PC-3 (cell line): ENCODE measurements around the gene MAML3. TPM values are rescaled to one million over a fixed set of nuclear protein-coding genes. Genes with fewer than 3 reads are reported as not detected.

Source experiments
- ATAC-seq: fragments of 200-7000 bp; cut with Tn5 transposase; 2 replicates; pipeline ENCODE4 v1.9.1; 2020; ENCODE audit warnings: mild to moderate bottlenecking, moderate library complexity
- BruUV-seq: library from RNA; stranded (reverse); fragments of 400-500 nt; replicated peaks from 2 replicates; lab custom pipeline; 2021; lab: Mats Ljungman, UMichigan
- CTCF ChIA-PET: fragments of 300-600 bp; sonication (Branson Sonifier 250); formaldehyde crosslinking; loops from one replicate; lab custom pipeline; 2022; ENCODE audit warnings: antibody characterized with exemption; lab: Charles Lee
- POLR2A ChIA-PET: fragments of 300-600 bp; sonication (Branson Sonifier 250); formaldehyde crosslinking; loops from one replicate; lab custom pipeline; 2022; ENCODE audit warnings: antibody characterized with exemption; ENCODE audit not compliant: unreplicated experiment; lab: Charles Lee
- DNase-seq: peaks from one replicate; pipeline ENCODE4 v3.0.0-alpha.2; 2015
- H2AFZ ChIP-seq: fragments of 300-600 bp; sonication (generic); 2 replicates; pipeline ENCODE4 v1.6.0; 2016; ENCODE audit warnings: antibody characterized with exemption, low read length
- H3F3A ChIP-seq: fragments of 300-600 bp; sonication (generic); one replicate; pipeline ENCODE4 v1.6.0; 2017; ENCODE audit warnings: antibody characterized with exemption, low read length, control low read depth, mild to moderate bottlenecking; ENCODE audit not compliant: unreplicated experiment
- H3K27ac ChIP-seq: fragments of 300-600 bp; sonication (generic); 2 replicates; pipeline ENCODE4 v1.5.1; 2016; ENCODE audit warnings: mild to moderate bottlenecking, low read length
- H3K27me3 ChIP-seq: fragments of 300-600 bp; sonication (generic); 2 replicates; pipeline ENCODE4 v1.6.1; 2016; ENCODE audit warnings: low read length, mixed read lengths
- H3K36me3 ChIP-seq: fragments of 300-600 bp; sonication (generic); 2 replicates; pipeline ENCODE4 v1.6.1; 2016; ENCODE audit warnings: low read depth, mixed run types, low read length, mixed read lengths
- H3K4me1 ChIP-seq: fragments of 300-600 bp; sonication (generic); 2 replicates; pipeline ENCODE4 v1.5.1; 2016; ENCODE audit warnings: low read length; ENCODE audit not compliant: insufficient read depth
- H3K4me2 ChIP-seq: fragments of 300-600 bp; sonication (generic); 2 replicates; pipeline ENCODE4 v1.6.0; 2016; ENCODE audit warnings: low read length
- H3K4me3 ChIP-seq: fragments of 300-600 bp; sonication (generic); 2 replicates; pipeline ENCODE4 v1.5.1; 2016; ENCODE audit warnings: mild to moderate bottlenecking, low read length, mixed read lengths
- H3K79me2 ChIP-seq: fragments of 300-600 bp; sonication (generic); 2 replicates; pipeline ENCODE4 v1.6.1; 2017; ENCODE audit warnings: low read length, mixed read lengths
- H3K9ac ChIP-seq: fragments of 300-600 bp; sonication (generic); 2 replicates; pipeline ENCODE4 v1.6.0; 2016; ENCODE audit warnings: mild to moderate bottlenecking, low read length
- H3K9me2 ChIP-seq: fragments of 300-600 bp; sonication (generic); replicated peaks from 2 replicates; pipeline ENCODE4 v1.6.1; 2016; ENCODE audit warnings: mixed run types, low read length, mixed read lengths
- H3K9me3 ChIP-seq: fragments of 300-600 bp; sonication (generic); 2 replicates; pipeline ENCODE4 v1.6.1; 2016; ENCODE audit warnings: low read length, mixed read lengths
- H4K20me1 ChIP-seq: fragments of 300-600 bp; sonication (generic); 2 replicates; pipeline ENCODE4 v1.6.1; 2016; ENCODE audit warnings: low read length, mixed read lengths
- EZH2 ChIP-seq: fragments of 300-600 bp; sonication (generic); IDR thresholded peaks from one replicate; pipeline ENCODE4 v1.6.1; 2017; ENCODE audit warnings: antibody characterized with exemption, mild to moderate bottlenecking, low read length; ENCODE audit not compliant: unreplicated experiment
- EZH2phosphoT487 ChIP-seq: fragments of 300-600 bp; sonication (generic); IDR thresholded peaks from 2 replicates; pipeline ENCODE4 v1.6.1; 2018; ENCODE audit warnings: mild to moderate bottlenecking, antibody characterized with exemption, low read length, borderline replicate concordance
- intact Hi-C: fragments of 100-400 bp; cut with micrococcal nuclease; formaldehyde crosslinking; loops from 2 replicates; pipeline ENCODE4 v1.9.0; 2023
- total RNA-seq: library from RNA; depleted of rRNA; stranded (reverse); fragments of >200 nt; gene quantifications from 2 replicates; pipeline ENCODE4 v1.2.3, GENCODE V29; 2014
- TF ChIP-seq, protein P1 (sequence below): fragments of 300-600 bp; sonication (generic); conservative IDR thresholded peaks from 2 replicates; pipeline ENCODE4 v1.5.1; 2017; ENCODE audit warnings: antibody characterized with exemption, low read depth, mild to moderate bottlenecking, low read length

MAML3 gene
- total RNA-seq, 1 experiment from 2014 or later: 4.3 TPM

DNA sequence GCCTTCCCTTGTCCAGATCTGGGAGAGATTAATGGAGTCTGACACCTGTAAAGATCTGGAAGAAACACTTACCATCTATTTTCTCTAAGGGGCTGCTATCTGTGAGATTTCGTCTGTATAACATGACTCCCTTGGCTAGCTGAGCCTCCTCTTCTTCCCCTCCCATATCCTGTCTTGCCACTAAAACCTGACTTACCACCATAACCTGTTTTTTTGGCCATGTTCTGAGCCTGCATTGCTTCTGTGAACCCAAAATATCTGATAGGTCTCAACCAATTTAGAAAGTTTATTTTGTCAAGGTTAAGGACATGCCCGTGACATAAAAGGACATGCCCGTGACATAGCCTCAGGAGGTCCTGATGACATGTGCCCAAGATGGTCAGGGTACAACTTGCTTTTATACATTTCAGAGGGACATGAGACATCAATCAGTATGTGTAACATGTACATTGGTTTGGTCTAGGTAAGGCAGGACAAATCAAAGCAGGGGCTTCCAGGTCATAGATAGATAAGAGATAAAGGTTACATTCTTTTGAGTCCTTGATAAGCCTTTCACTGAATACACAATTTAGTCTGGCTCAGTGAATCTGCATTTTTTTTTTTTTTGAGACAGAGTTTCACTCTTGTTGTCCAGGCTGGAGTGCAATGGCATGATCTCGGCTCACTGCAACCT lies 476.9 kb downstream of the MAML3 start:
- DNase-seq (peak; percentile 20), ATAC-seq (no peak)
- ChIA-PET CTCF (no interaction called here), POLR2A (no interaction called here)
- H3K4me3 ChIP-seq: no peak overlapping the region
- no peaks in the 10 kb centered on the region for H4K20me1 ChIP-seq
- H3K79me2 ChIP-seq: no peaks in the 10 kb centered on the region
- H3K4me1 ChIP-seq: no peaks in the 10 kb centered on the region
- no peak overlapping the region for H3K9ac ChIP-seq
- no peaks in the 10 kb centered on the region for H3K36me3 ChIP-seq
- intact Hi-C loops: no loop called here
- H3K27me3 ChIP-seq: no peaks in the 10 kb centered on the region
- no peak overlapping the region for H3K4me2 ChIP-seq
- no peaks in the 10 kb centered on the region for H3F3A ChIP-seq
- no peak overlapping the region for H2AFZ ChIP-seq
- TF ChIP-seq, protein P1, sequence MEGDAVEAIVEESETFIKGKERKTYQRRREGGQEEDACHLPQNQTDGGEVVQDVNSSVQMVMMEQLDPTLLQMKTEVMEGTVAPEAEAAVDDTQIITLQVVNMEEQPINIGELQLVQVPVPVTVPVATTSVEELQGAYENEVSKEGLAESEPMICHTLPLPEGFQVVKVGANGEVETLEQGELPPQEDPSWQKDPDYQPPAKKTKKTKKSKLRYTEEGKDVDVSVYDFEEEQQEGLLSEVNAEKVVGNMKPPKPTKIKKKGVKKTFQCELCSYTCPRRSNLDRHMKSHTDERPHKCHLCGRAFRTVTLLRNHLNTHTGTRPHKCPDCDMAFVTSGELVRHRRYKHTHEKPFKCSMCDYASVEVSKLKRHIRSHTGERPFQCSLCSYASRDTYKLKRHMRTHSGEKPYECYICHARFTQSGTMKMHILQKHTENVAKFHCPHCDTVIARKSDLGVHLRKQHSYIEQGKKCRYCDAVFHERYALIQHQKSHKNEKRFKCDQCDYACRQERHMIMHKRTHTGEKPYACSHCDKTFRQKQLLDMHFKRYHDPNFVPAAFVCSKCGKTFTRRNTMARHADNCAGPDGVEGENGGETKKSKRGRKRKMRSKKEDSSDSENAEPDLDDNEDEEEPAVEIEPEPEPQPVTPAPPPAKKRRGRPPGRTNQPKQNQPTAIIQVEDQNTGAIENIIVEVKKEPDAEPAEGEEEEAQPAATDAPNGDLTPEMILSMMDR: no peak
- TF ChIP-seq EZH2phosphoT487 (no peak), EZH2 (no peak)
- H3K9me3 ChIP-seq: no peaks in the 10 kb centered on the region
- no TSS peak for BruUV-seq
- no peak overlapping the region for H3K27ac ChIP-seq
- no peaks in the 10 kb centered on the region for H3K9me2 ChIP-seq

DNA sequence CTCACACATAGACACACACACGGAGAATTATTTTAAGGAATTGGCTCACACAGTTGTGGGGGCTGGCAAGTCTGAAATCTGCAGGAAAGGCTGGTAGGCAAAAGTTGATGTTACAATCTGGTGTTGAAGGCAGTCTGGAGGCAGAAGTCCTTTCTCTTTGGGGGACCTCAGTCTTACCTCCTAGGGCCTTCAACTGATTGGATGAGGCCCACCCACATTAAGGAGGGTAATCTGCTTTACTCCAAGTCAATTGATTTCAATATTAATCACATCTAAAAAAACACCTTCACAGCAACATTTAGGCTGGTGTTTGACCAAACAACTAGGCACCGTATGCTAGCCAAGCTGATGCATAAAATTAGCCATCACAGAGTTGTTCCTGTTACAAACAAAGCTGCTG lies 477.6 kb downstream of the MAML3 start:
- no TSS peak for BruUV-seq
- H4K20me1 ChIP-seq: no peaks in the 10 kb centered on the region
- TF ChIP-seq, protein P1: no peak
- TF ChIP-seq EZH2 (no peak), EZH2phosphoT487 (no peak)
- no peaks in the 10 kb centered on the region for H3K9me2 ChIP-seq
- no peak overlapping the region for H3K4me3 ChIP-seq
- intact Hi-C loops: no loop called here
- H3K9me3 ChIP-seq: no peaks in the 10 kb centered on the region
- ChIA-PET POLR2A (no interaction called here), CTCF (no interaction called here)
- H3K27me3 ChIP-seq: no peaks in the 10 kb centered on the region
- no peaks in the 10 kb centered on the region for H3K36me3 ChIP-seq
- H3F3A ChIP-seq: no peaks in the 10 kb centered on the region
- no peak overlapping the region for H3K27ac ChIP-seq
- H3K79me2 ChIP-seq: no peaks in the 10 kb centered on the region
- DNase-seq: no peak
- ATAC-seq: no peak
- no peak overlapping the region for H3K4me2 ChIP-seq
- H3K9ac ChIP-seq: no peak overlapping the region
- no peak overlapping the region for H2AFZ ChIP-seq
- no peaks in the 10 kb centered on the region for H3K4me1 ChIP-seq

DNA sequence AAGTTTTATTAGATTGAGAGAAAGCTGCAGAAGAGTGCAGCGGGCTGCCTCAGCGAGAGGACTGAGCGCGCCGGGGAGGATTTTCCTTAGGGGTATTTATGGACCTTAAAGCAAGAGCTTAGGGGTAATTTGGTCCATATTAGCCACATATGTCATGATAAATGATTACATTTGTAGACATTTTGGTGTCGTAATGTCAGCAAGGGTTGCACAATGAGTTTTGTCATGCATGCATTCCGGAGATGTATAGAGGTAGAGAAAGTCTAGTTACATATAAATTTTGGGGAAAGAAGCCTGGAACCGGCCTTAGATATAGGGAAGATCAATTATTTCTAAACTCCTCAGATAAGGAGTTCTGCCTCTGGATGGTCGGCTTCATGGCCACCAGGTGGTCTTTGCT lies 478.3 kb downstream of the MAML3 start:
- Histone ChIP-seq H3F3A (no peaks in the 10 kb centered on the region), H3K79me2 (no peaks in the 10 kb centered on the region), H3K9me2 (no peaks in the 10 kb centered on the region), H3K4me2 (no peak overlapping the region), H4K20me1 (no peaks in the 10 kb centered on the region), H3K4me1 (no peaks in the 10 kb centered on the region), H3K27me3 (no peaks in the 10 kb centered on the region), H3K9me3 (no peaks in the 10 kb centered on the region), H3K36me3 (no peaks in the 10 kb centered on the region), H3K27ac (no peak overlapping the region), H2AFZ (no peak overlapping the region), H3K4me3 (no peak overlapping the region), H3K9ac (no peak overlapping the region)
- intact Hi-C loops: no loop called here
- BruUV-seq: no TSS peak
- TF ChIP-seq EZH2phosphoT487 (no peak), EZH2 (no peak)
- TF ChIP-seq, protein P1: no peak
- ChIA-PET POLR2A (no interaction called here), CTCF (no interaction called here)
- ATAC-seq (no peak), DNase-seq (no peak)
